ENCODE results near the gene CDH4.

CDH4 gene

DNA sequence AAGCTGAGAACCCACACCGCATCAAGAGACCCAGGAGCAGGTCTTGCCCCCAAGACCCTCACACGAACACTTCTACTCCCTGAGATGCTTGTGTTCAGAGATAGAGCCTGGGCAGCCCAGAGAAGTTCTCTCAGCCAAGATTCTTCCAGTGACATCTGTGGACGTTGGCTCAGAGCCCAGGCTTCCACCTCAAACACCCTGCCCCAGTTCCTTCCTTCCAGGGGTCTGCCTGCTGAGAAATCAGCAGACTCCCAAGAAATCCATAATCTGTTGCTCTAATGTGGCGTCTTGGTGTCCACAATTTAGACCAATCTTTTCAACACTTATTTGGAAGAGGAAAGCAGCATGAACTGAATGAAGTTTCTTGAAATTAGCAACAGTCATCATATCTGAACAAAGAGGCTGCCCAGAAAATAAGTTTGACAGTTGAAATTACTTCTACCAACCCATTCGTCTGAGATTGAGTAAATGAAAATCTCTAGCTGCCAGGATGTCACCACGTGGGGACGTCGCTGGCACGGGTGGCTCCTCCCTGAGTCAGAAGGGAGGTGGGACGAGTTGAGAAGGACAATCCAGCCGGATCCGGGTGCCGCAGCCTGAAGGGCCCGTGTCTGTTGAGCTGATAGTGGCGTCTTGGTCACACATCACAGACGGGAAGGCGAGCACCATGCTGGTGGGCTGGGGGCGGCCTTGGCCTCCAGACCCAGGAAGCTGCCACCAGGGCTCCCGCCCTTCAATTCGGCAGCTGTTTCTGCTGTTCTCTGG is 412.7 kb downstream of the CDH4 start:
- FAIRE-seq: no peak

DNA sequence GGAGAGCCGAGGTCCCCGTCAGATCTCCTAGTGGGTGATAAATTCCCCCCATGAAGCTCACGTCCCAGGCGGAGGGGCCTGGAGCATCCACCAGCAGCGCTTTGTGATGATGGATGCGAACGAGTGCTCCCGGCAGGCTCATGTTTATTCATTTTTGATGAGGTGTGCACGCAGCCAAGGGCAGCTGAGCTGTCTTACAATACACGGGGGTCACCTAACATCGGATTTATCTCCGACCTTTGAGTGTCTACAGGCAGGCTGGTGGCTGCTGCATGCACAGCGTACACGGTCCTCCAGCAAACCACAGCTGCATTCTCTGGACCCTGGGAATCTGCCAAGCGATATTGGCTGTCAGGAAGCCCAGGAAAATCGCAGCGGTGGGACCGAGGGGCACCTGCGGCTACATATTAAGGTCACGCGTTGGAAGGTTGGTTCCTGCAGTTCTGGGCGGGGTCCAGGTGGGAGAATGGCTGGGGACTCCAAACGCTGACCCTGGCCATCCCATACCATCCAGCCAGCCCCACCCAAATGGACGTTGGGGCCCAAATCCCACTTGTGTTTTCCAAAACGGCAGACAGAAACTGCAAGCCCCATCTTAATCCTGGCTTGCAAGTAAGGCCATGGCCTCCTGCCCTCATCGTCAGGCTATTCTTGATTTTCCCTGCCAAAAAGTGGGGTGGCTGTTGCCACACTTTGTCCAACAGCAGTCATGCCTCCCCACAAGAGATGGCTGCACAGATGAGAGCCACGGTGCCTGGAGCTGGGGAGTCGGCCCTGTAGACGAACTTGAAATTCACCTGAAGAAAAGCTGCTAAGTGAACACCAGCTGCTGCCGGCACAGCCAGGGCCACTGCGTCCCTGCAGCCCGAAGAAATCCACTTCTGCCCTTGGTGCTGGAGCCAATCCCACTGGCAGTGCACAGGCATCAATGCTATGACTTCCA is 413.7 kb downstream of the CDH4 start:
- FAIRE-seq: no peak

DNA sequence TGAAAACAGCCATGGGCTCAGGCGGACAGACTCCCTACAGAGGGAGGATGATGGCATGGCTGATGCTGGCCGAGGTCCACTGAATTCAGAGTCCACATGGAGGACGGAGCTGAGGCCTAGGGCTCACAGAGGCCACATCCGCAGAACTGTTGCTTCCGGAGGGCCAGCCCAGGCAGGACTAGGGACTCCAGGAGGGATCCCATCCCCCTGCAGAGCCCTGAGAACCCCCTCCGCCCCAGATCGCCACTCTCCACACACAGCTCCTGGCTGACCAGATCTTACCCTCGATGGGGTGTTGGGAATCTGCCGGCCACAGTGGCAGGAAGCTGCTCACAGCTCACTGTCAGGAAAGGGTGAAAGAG is 414.4 kb downstream of the CDH4 start:
- FAIRE-seq: no peak

GRCh38 chr20:61667056-61667792 is 415.2 kb downstream of the CDH4 start:
- FAIRE-seq: no peak

DNA sequence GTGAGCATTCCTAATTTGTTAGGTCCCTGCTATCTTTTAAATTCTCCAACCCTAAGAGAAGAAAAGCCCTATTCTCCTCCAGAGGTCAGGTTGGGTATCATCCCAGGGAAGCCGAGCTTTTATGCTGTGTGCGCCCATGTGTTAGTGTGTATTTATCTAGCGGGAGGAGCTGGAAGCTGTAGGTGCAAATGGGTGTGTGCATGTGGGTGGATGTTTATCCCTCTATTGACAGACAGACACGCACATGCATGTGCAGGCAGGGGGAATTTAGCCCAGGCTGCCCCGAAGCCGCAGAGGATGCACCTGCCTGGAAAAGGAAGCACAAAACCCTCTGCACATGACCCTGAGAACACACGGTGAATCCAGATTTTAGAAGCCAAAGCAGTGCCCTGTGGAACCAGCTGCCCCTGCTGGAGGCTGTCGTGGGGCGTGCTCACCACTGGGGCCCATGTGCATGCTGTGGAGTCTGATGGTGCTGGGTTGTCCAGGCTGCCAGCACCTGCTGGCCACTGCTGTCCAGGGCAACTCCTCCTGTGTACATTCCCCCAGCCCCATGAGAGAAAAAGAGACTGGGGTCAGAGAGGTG is 416.1 kb downstream of the CDH4 start:
- no peak for FAIRE-seq

GRCh38 chr20:61668771-61669503 is 416.9 kb downstream of the CDH4 start:
- FAIRE-seq: no peak

DNA sequence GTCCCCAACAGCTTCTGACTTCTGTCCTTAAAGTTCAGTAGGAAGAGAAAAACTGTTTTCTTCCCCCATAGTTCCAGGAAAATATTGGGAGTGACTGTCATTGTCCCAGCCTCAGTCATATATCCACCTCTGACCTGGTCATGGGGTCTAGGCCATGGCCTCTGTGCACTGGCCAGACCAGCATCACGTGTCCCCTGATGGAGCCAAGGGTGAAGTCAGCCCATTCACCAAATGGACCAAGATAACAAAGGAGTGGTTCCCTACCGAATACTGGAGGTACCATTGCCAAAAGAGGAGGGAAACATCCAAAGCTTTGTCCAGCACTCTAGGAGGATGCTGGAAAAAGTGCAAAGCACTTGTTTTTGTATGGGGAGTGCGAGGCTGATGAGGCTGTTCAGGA is 418.2 kb downstream of the CDH4 start:
- FAIRE-seq: no peak

DNA sequence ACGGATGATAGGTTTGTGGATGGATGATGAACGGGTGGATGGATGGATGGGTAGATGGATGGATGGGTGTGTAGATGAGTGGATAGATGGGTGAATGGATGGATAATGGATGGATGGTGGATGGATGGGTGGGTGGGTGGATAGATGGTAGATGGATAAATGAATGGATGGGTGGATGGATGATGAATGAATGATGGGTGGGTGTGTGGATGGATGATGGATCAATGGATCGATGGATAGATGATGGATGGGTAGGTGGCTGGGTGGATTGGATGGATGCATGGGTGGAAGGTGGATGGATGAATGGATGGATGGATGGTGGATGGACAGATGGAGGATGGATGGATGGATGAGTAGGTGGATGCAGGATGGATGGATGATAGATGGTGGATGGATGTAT is 419.5 kb downstream of the CDH4 start:
- no peak for FAIRE-seq

GRCh38 chr20:61673152-61673847 is 421.2 kb downstream of the CDH4 start:
- no peak for FAIRE-seq

GRCh38 chr20:61674121-61674520 is 422.1 kb downstream of the CDH4 start:
- no peak for FAIRE-seq

DNA sequence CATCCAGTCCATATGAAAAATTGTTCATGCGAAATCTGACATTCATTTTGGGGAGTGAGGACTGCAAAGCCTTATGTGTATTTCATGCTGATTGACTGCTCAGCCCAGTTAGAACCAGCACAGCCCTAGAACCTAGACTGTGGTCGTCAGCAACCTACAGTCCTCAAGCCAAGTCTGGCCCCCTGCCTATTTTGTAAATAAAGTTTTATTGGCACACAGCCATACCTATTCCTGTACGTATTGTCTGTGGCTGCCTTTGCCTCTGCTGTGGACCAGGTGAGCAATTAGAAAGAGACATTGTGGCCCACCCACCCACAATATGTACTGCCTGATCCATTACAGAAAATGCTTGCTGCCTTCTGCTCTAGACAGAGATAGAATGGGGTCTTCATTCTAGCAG is 422.6 kb downstream of the CDH4 start:
- no peak for FAIRE-seq

- no peak for FAIRE-seq
These were observed 425.9 kb downstream of the CDH4 start for GRCh38 chr20:61677928-61678327.

DNA sequence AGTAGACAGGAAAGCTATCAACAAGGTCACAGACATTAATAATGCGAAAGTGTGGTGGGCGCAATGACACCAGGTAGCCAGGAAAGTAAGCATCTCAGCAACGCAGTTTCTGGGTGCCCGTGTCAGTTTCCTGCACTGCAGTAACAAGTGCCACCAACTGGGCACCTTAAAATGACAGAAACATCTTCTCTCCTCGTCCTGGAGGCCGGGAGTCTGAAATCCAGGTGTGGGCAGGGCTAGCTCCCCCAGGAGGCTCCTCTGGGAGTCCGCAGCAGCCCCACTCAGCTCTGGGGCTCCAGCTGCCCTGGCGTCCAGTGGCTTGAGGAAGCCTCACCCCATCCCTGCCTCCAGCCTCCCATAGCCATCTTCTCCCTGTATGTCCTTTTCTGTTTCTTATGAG is 426.4 kb downstream of the CDH4 start:
- no peak for FAIRE-seq

- no peak for FAIRE-seq
These were observed 427.4 kb downstream of the CDH4 start for GRCh38 chr20:61679473-61679872.

- FAIRE-seq: no peak
These were observed 428.0 kb downstream of the CDH4 start for GRCh38 chr20:61680096-61680495.

DNA sequence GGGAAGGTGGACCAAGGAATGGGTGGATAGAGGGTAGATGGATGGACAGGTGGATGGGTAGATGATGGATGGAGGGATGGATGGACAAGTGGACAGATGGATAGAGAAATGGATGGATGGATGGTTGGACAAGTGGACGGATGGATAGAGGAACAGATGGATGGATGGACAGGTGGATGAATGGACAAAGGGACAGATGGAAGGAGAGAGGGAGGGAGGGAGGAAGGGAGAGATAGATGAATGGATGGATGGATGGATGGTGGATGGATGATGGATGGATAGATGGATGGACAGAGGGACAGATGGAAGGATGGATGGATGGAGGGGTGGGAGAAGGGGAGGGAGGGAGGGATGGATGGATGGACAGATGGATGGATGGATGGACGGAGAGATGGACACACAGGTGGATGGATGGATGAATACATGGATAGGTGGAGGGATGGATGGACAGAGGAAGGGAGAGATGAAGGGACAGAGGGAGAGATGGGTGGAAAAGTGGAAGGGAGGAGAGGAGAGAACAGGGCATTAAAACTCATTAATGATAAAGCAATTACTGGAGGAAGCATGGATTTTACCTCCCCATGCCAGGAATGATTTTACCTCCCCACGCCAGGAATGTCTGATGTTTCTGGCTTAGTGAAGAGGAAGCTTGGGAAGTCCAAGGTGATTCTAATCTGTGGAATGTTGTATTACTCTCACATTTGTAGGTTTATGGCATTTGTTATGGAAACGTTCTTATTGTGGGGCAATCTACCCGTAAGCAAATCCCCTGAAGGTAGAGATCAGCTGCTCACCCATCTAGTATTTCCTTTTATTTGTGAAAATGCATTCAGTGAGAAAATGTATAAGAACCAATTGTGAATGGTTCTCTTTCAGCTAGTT is 430.3 kb downstream of the CDH4 start:
- FAIRE-seq: no peak

DNA sequence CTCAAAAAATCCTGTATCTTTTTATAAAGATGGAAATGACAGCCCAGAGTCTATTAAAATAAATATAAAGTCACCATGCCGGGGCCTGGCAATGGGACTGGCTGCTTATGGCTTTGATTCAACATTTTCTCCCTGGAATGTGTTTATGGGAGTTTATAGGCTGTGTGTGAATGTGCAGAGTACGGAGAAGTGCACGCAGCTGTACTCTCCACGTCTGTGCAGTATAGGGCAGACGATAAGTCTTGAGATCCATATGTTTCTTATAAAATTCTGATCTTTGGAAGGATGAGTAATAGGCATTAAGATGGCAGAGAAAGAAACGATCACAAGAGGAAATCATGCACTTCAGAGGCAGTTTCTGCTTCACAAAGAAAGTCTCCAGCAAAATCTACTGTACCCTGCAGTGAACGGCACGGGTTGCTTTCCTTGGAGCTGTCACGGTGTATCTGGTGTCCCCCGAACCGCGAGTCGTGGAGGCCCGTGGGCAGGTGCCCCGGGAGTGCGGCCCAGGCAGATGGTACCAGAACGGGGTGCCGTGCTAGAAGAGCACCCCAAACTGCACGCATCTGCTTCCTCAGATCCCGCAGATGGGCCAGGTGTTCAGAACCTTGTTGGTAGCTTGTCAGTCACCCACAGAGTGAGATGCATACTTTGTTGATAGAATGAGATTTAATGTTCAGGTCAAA is 431.1 kb downstream of the CDH4 start:
- no peak for FAIRE-seq

- FAIRE-seq: no peak
These were observed 431.7 kb downstream of the CDH4 start for GRCh38 chr20:61683721-61684120.

DNA sequence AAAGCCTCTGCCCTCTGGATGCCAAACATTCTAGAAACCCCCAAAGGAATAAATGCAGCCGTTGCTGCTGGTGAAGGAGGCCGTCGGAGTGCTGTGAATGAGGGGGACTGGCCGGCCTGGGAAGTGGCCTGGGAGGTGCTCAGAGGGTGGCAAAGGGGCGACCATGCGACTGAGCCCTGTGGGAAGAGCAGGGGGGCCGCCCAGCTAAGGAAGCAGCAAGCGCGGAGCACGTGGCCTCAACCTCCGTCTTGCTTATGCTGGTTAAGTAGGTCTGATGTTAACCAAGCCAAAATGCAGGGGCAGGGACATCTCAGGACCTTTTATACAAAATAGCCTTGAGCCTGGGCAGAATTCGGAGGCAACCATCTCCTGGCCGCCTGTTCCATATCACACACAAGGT is 432.1 kb downstream of the CDH4 start:
- no peak for FAIRE-seq
